ENCODE results near the gene JPH2. TPM values are rescaled to one million over a fixed set of nuclear protein-coding genes. Genes with fewer than 3 reads are reported as not detected.
A peak's percentile ranks its signal among the peaks of the same experiment; 100 is the strongest.

Gene JPH2
- total RNA-seq, 2 experiments from 2014 or later, result 0.12 to 0.14 TPM

- no peak overlapping the region for H3K4me3 Mint-ChIP-seq
- peaks cover 3% of the 10 kb centered on the region for H3K4me1 Mint-ChIP-seq
- no peaks in the 10 kb centered on the region for H3K9me3 Mint-ChIP-seq
- peaks cover 23% of the 10 kb centered on the region for H3K27me3 Mint-ChIP-seq
- no peak for DNase-seq
- H3K36me3 Mint-ChIP-seq, result no peaks in the 10 kb centered on the region
- H3K27ac Mint-ChIP-seq, result no peak overlapping the region
Measured at GRCh38 chr20:44166008-44166407, 21.0 kb downstream of the JPH2 start.

- no peaks in the 10 kb centered on the region for H3K36me3 Mint-ChIP-seq
- no peak overlapping the region for H3K4me3 Mint-ChIP-seq
- H3K27me3 Mint-ChIP-seq, result peaks cover 25% of the 10 kb centered on the region
- no peaks in the 10 kb centered on the region for H3K9me3 Mint-ChIP-seq
- no peak for DNase-seq
- no peak overlapping the region for H3K27ac Mint-ChIP-seq
- no peaks in the 10 kb centered on the region for H3K4me1 Mint-ChIP-seq
Measured at GRCh38 chr20:44160133-44160532, 26.9 kb downstream of the JPH2 start.

GRCh38 chr20:44159711-44160110 lies 27.3 kb downstream of the JPH2 start:
- Mint-ChIP-seq H3K9me3 (no peaks in the 10 kb centered on the region), H3K27me3 (peaks cover 25% of the 10 kb centered on the region), H3K27ac (no peak overlapping the region), H3K36me3 (no peaks in the 10 kb centered on the region), H3K4me1 (no peaks in the 10 kb centered on the region), H3K4me3 (no peak overlapping the region)
- DNase-seq, result no peak

- Mint-ChIP-seq H3K9me3 (no peaks in the 10 kb centered on the region), H3K4me3 (no peak overlapping the region), H3K4me1 (no peaks in the 10 kb centered on the region), H3K27ac (no peak overlapping the region), H3K27me3 (peaks cover 25% of the 10 kb centered on the region), H3K36me3 (no peaks in the 10 kb centered on the region)
- no peak for DNase-seq
Measured at GRCh38 chr20:44159125-44159524, 27.9 kb downstream of the JPH2 start.

- Mint-ChIP-seq H3K9me3 (no peaks in the 10 kb centered on the region), H3K4me3 (no peak overlapping the region), H3K27me3 (peaks cover 25% of the 10 kb centered on the region), H3K36me3 (no peaks in the 10 kb centered on the region), H3K27ac (no peak overlapping the region), H3K4me1 (peaks cover 7% of the 10 kb centered on the region)
- DNase-seq, result no peak
Measured at GRCh38 chr20:44157061-44157460, 29.9 kb downstream of the JPH2 start.

GRCh38 chr20:44154521-44155001 lies 32.4 kb downstream of the JPH2 start:
- no peak for DNase-seq
- H3K4me3 Mint-ChIP-seq, result no peak overlapping the region
- H3K36me3 Mint-ChIP-seq, result no peaks in the 10 kb centered on the region
- H3K27me3 Mint-ChIP-seq, result peaks cover 14% of the 10 kb centered on the region
- no peak overlapping the region for H3K27ac Mint-ChIP-seq
- peaks cover 7% of the 10 kb centered on the region for H3K4me1 Mint-ChIP-seq
- no peaks in the 10 kb centered on the region for H3K9me3 Mint-ChIP-seq

- H3K4me1 Mint-ChIP-seq, result peaks cover 7% of the 10 kb centered on the region
- no peak for DNase-seq
- H3K27ac Mint-ChIP-seq, result no peak overlapping the region
- no peaks in the 10 kb centered on the region for H3K36me3 Mint-ChIP-seq
- no peaks in the 10 kb centered on the region for H3K9me3 Mint-ChIP-seq
- peak overlapping the region; percentile 11 for H3K4me3 Mint-ChIP-seq
- peaks cover 8% of the 10 kb centered on the region for H3K27me3 Mint-ChIP-seq
Measured at GRCh38 chr20:44153636-44154043, 33.3 kb downstream of the JPH2 start.

GRCh38 chr20:44151621-44152416 lies 35.2 kb downstream of the JPH2 start:
- Mint-ChIP-seq H3K27me3 (no peaks in the 10 kb centered on the region), H3K4me1 (peaks cover 7% of the 10 kb centered on the region), H3K9me3 (no peaks in the 10 kb centered on the region), H3K4me3 (no peak overlapping the region), H3K36me3 (no peaks in the 10 kb centered on the region), H3K27ac (no peak overlapping the region)
- DNase-seq, result no peak

- H3K9me3 Mint-ChIP-seq, result no peaks in the 10 kb centered on the region
- peaks cover 8% of the 10 kb centered on the region for H3K27me3 Mint-ChIP-seq
- H3K27ac Mint-ChIP-seq, result no peak overlapping the region
- no peak overlapping the region for H3K4me3 Mint-ChIP-seq
- H3K4me1 Mint-ChIP-seq, result no peaks in the 10 kb centered on the region
- no peaks in the 10 kb centered on the region for H3K36me3 Mint-ChIP-seq
- DNase-seq, result no peak
Measured at GRCh38 chr20:44146272-44146671, 40.7 kb downstream of the JPH2 start.

- Mint-ChIP-seq H3K9me3 (no peaks in the 10 kb centered on the region), H3K27ac (no peak overlapping the region), H3K4me3 (no peak overlapping the region), H3K36me3 (no peaks in the 10 kb centered on the region), H3K4me1 (no peaks in the 10 kb centered on the region), H3K27me3 (peaks cover 8% of the 10 kb centered on the region)
- DNase-seq, result no peak
Measured at GRCh38 chr20:44145131-44145775, 41.7 kb downstream of the JPH2 start.

- DNase-seq, result no peak
- Mint-ChIP-seq H3K4me3 (no peak overlapping the region), H3K27me3 (peaks cover 8% of the 10 kb centered on the region), H3K9me3 (no peaks in the 10 kb centered on the region), H3K4me1 (no peaks in the 10 kb centered on the region), H3K27ac (no peak overlapping the region), H3K36me3 (no peaks in the 10 kb centered on the region)
Measured at GRCh38 chr20:44143936-44144335, 43.1 kb downstream of the JPH2 start.

- no peaks in the 10 kb centered on the region for H3K36me3 Mint-ChIP-seq
- no peak overlapping the region for H3K4me3 Mint-ChIP-seq
- H3K27ac Mint-ChIP-seq, result no peak overlapping the region
- peaks cover 13% of the 10 kb centered on the region for H3K27me3 Mint-ChIP-seq
- no peak for DNase-seq
- H3K9me3 Mint-ChIP-seq, result no peaks in the 10 kb centered on the region
- no peaks in the 10 kb centered on the region for H3K4me1 Mint-ChIP-seq
Measured at GRCh38 chr20:44142413-44142812, 44.6 kb downstream of the JPH2 start.

- H3K36me3 Mint-ChIP-seq, result no peaks in the 10 kb centered on the region
- no peak overlapping the region for H3K4me3 Mint-ChIP-seq
- H3K9me3 Mint-ChIP-seq, result no peaks in the 10 kb centered on the region
- no peak overlapping the region for H3K27ac Mint-ChIP-seq
- H3K27me3 Mint-ChIP-seq, result peaks cover 14% of the 10 kb centered on the region
- no peak for DNase-seq
- H3K4me1 Mint-ChIP-seq, result no peaks in the 10 kb centered on the region
Measured at GRCh38 chr20:44141873-44142272, 45.1 kb downstream of the JPH2 start.

GRCh38 chr20:44138867-44139266 lies 48.1 kb downstream of the JPH2 start:
- H3K27me3 Mint-ChIP-seq, result peaks cover 14% of the 10 kb centered on the region
- H3K27ac Mint-ChIP-seq, result no peak overlapping the region
- H3K4me3 Mint-ChIP-seq, result no peak overlapping the region
- no peaks in the 10 kb centered on the region for H3K9me3 Mint-ChIP-seq
- H3K36me3 Mint-ChIP-seq, result no peaks in the 10 kb centered on the region
- DNase-seq, result no peak
- no peaks in the 10 kb centered on the region for H3K4me1 Mint-ChIP-seq

- DNase-seq, result no peak
- Mint-ChIP-seq H3K9me3 (no peaks in the 10 kb centered on the region), H3K36me3 (no peaks in the 10 kb centered on the region), H3K4me1 (no peaks in the 10 kb centered on the region), H3K27ac (no peak overlapping the region), H3K4me3 (no peak overlapping the region), H3K27me3 (peaks cover 7% of the 10 kb centered on the region)
Measured at GRCh38 chr20:44137266-44137801, 49.7 kb downstream of the JPH2 start.
